Left ventricle myocardium inferior (tissue), 1 donor: ENCODE results near the gene SLC25A18. TPM values are rescaled to one million over a fixed set of nuclear protein-coding genes. Genes with fewer than 3 reads are reported as not detected.

Source experiments
- DNase-seq: peaks from one replicate; pipeline ENCODE4 v3.0.0-alpha.2; 2020
- H3K27ac ChIP-seq: fragments of 200-600 bp; replicated peaks from 2 replicates; pipeline ENCODE4 v1.8.0; 2021
- H3K27me3 ChIP-seq: fragments of 200-600 bp; 2 replicates; pipeline ENCODE4 v1.8.0; 2021; ENCODE audit warnings: low read depth
- H3K36me3 ChIP-seq: fragments of 200-600 bp; 2 replicates; pipeline ENCODE4 v1.8.0; 2021
- H3K4me1 ChIP-seq: fragments of 200-600 bp; 2 replicates; pipeline ENCODE4 v1.8.0; 2021
- H3K4me3 ChIP-seq: fragments of 200-600 bp; 2 replicates; pipeline ENCODE4 v1.8.0; 2021; ENCODE audit warnings: mild to moderate bottlenecking, moderate library complexity
- H3K9me3 ChIP-seq: fragments of 200-600 bp; replicated peaks from 2 replicates; pipeline ENCODE4 v1.8.0; 2021
- CTCF ChIP-seq: fragments of 200-600 bp; IDR thresholded peaks from 2 replicates; pipeline ENCODE4 v1.8.0; 2021; ENCODE audit warnings: antibody characterized with exemption, mild to moderate bottlenecking, borderline replicate concordance
- intact Hi-C: fragments of 100-400 bp; cut with micrococcal nuclease; formaldehyde crosslinking; loops from one replicate; pipeline ENCODE4 v1.11.0; 2022
- total RNA-seq: library from RNA; stranded (reverse); fragmentation: NEBNext Ultra II Directional; extraction: Animal tissue kit (Norgen Biotek cat#: 25700); gene quantifications from one replicate; pipeline ENCODE4 v1.2.1, GENCODE V29; 2021
- donor health status: DM: no; HTN: yes; CAD: no; lungs with severe emphysema.

Gene SLC25A18
- total RNA-seq, 1 donor from 2014 or later = 2.7 TPM

GRCh38 chr22:17586831-17587440 is 23.6 kb downstream of the SLC25A18 start:
- DNase-seq = no peak
- H3K27me3 ChIP-seq = no peaks in the 10 kb centered on the region
- H3K4me1 ChIP-seq = peaks cover 8% of the 10 kb centered on the region
- no peaks in the 10 kb centered on the region for H3K9me3 ChIP-seq
- intact Hi-C loops = no loop called here
- no peak overlapping the region for H3K4me3 ChIP-seq
- no peak for TF ChIP-seq CTCF
- H3K36me3 ChIP-seq = peaks cover 30% of the 10 kb centered on the region
- H3K27ac ChIP-seq = no peak overlapping the region

GRCh38 chr22:17587629-17588028 is 24.3 kb downstream of the SLC25A18 start:
- no peak for DNase-seq
- Histone ChIP-seq H3K27ac (no peak overlapping the region), H3K36me3 (peaks cover 37% of the 10 kb centered on the region)

GRCh38 chr22:17588606-17589005 is 25.3 kb downstream of the SLC25A18 start:
- H3K27me3 ChIP-seq = no peaks in the 10 kb centered on the region
- TF ChIP-seq CTCF = no peak
- no peak for DNase-seq
- H3K4me1 ChIP-seq = peaks cover 11% of the 10 kb centered on the region
- peaks cover 46% of the 10 kb centered on the region for H3K36me3 ChIP-seq
- H3K9me3 ChIP-seq = no peaks in the 10 kb centered on the region
- intact Hi-C loops = no loop called here
- H3K4me3 ChIP-seq = no peak overlapping the region
- no peak overlapping the region for H3K27ac ChIP-seq

More at GRCh38 chr22:17587629-17588028, 24.3 kb downstream of the SLC25A18 start:
- H3K9me3 ChIP-seq = no peaks in the 10 kb centered on the region
- TF ChIP-seq CTCF = no peak
- peaks cover 8% of the 10 kb centered on the region for H3K4me1 ChIP-seq
- intact Hi-C loops = no loop called here
- no peaks in the 10 kb centered on the region for H3K27me3 ChIP-seq
- H3K4me3 ChIP-seq = no peak overlapping the region

GRCh38 chr22:17589810-17590375 is 26.6 kb downstream of the SLC25A18 start:
- no peak for TF ChIP-seq CTCF
- H3K4me3 ChIP-seq = no peak overlapping the region
- H3K36me3 ChIP-seq = peaks cover 59% of the 10 kb centered on the region
- no peak for DNase-seq
- peaks cover 11% of the 10 kb centered on the region for H3K4me1 ChIP-seq
- no peaks in the 10 kb centered on the region for H3K9me3 ChIP-seq
- no peak overlapping the region for H3K27ac ChIP-seq
- H3K27me3 ChIP-seq = no peaks in the 10 kb centered on the region
- intact Hi-C loops = no loop called here

- no peak for DNase-seq
- Histone ChIP-seq H3K27ac (no peak overlapping the region), H3K36me3 (peaks cover 66% of the 10 kb centered on the region), H3K27me3 (no peaks in the 10 kb centered on the region), H3K9me3 (no peaks in the 10 kb centered on the region), H3K4me1 (peaks cover 11% of the 10 kb centered on the region), H3K4me3 (no peak overlapping the region)
- intact Hi-C loops = no loop called here
- no peak for TF ChIP-seq CTCF
Measured at GRCh38 chr22:17590586-17590985, 27.3 kb downstream of the SLC25A18 start.
